Activated CD8-positive, alpha-beta memory T cell treated with anti-CD3 and anti-CD28 coated beads, Interleukin-2, amount 50 U/mL, for 48 hours (primary cell): ENCODE measurements around the gene THAP12.

ENCODE experiments used
- DNase-seq: peaks from one replicate; pipeline ENCODE4 v3.0.0-alpha.2; 2020

THAP12 gene

GRCh38 chr11:76376746-76377558 is 4.0 kb downstream of the THAP12 start:
- DNase-seq, result no peak

DNA sequence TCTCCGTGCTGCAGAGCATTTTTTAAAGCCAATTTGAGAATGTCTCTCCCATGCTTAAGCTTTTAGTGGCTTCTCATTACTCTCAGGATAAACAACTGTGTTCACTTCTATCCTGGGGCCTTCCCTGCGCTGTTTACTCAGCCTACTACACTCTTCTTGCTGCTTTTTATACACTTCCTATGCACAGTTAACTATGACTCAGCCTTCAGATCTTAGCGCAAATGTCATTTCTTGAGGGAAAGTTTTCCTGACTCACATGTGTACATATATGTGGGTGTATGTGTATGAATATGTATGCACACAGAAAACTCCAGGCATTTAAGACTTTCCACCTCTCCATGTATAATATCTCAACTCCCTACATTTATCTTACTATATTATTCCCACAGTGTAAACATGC is 9.8 kb downstream of the THAP12 start:
- DNase-seq, result no peak

- DNase-seq, result no peak
These were observed 11.5 kb downstream of the THAP12 start for GRCh38 chr11:76369406-76369805.

GRCh38 chr11:76368490-76368889 is 12.4 kb downstream of the THAP12 start:
- DNase-seq, result no peak

- no peak for DNase-seq
These were observed 15.8 kb downstream of the THAP12 start for GRCh38 chr11:76365038-76365679.

GRCh38 chr11:76362716-76363115 is 18.2 kb downstream of the THAP12 start:
- no peak for DNase-seq

GRCh38 chr11:76361776-76362175 is 19.2 kb downstream of the THAP12 start:
- DNase-seq, result no peak

DNA sequence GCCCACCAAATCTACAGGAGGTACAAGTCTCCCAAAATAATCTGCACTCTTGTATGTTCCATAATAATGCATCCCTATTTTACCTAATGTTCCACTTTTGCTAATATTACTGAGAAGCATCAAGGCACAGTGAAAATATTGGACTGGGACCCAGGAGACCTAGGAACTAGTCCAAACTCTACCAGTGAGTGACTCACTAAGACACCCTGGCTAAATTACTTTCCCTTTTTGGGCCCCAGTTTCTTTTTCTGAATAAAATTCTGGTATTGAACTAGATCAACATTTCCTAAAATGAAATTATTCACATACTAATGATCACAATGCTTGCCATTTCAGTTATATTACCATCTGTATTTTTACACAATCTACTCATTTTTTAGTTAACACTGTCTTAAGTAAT is 19.6 kb downstream of the THAP12 start:
- DNase-seq, result no peak

GRCh38 chr11:76355172-76355571 is 25.8 kb downstream of the THAP12 start:
- DNase-seq, result no peak

GRCh38 chr11:76348348-76348747 is 32.6 kb downstream of the THAP12 start:
- no peak for DNase-seq

DNA sequence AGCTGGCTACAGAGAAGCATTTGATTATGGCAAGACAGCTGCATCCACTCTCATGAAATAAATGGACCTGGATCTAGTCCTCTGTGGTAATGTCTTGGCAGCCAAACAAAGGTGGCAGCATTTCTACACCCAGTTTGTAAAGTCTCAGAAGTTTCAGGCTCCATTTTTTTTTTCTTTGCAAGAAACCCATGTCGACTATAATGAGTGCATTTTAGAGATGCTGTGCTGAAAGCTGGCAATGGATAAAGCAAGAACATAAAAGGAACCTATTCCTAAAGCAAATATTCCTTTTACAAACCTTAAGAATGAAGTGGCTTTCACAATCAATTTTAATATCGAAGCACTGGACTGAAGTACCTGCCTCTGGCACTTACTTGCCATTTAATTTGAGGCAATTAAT is 33.5 kb downstream of the THAP12 start:
- no peak for DNase-seq

DNA sequence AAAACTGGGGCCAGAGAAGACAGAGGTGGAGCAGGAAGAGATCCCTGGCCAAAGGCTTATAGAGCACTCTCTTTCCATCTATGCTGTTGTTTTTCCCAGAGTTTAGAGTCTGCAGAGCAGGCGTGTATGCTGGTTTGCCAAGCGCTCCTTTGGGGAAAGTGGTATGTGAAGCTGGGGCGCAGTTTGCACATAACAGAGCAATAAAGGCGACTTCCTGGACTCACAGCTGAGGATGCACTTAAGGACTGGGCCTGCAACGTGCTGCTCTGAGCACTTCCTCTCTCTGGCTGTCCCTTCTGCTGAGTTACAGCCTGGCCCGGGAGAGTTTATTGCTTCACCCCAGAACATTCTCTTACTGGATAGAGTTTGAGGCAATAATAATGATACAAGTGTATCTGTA is 41.7 kb downstream of the THAP12 start:
- DNase-seq, result no peak

DNA sequence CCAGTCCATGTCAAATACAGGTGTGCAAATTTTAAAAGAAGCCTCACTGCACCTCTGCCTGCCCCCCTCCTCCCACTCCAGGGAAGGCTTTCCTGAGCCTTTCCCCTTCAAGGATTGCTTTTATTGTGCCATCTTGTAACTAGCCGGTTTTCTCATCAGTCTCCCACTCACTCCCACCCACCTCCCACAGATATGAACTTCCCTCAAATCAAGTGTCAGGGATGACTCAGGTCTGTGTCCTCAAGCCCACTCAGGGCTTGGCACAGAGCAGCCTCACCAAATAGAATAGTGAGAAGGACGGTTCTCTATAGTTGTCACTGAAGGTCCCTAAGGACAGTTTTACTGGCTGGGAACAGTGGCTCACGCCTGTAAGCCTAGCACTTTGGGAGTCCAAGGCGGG is 43.0 kb downstream of the THAP12 start:
- no peak for DNase-seq

DNA sequence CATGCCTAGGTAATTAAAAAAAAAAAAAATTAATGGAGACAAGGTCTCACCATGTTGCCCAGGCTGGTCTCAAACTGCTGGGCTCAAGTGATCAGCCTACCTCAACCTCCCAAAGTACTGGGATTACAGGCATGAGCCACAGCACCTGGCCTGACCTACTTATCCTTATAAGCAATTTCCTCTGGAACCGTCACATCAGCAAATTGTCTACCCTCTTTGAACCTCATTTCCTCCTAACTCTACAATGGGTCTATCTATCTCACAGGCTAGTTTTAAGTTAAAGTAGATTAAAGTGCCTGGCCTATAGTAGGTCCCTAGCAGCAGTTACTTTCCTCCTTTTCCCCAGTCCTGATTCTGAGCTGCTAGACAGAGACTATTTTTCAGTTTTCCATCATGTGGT is 43.5 kb downstream of the THAP12 start:
- DNase-seq, result no peak

GRCh38 chr11:76336597-76336996 is 44.3 kb downstream of the THAP12 start:
- DNase-seq, result no peak

DNA sequence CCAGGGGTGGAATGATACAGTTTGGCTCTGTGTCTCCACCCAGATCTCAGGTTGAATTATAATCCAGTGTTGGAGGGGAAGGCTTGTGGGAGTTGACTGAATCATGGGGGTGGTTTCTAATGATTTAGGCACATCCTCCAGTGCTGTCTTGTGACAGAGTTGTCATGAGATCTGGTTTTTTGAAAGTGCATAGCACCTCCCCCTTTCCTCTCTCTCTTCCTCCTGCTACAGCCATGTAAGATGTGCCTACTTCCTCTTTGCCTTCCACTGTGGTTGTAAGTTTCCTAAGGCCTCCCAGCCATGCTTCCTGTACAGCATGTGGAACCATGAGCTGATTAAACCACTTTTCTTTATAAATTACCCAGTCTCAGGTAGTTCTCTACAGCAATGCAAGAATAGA is 45.1 kb downstream of the THAP12 start:
- no peak for DNase-seq

GRCh38 chr11:76334826-76335389 is 46.0 kb downstream of the THAP12 start:
- DNase-seq, result no peak

DNA sequence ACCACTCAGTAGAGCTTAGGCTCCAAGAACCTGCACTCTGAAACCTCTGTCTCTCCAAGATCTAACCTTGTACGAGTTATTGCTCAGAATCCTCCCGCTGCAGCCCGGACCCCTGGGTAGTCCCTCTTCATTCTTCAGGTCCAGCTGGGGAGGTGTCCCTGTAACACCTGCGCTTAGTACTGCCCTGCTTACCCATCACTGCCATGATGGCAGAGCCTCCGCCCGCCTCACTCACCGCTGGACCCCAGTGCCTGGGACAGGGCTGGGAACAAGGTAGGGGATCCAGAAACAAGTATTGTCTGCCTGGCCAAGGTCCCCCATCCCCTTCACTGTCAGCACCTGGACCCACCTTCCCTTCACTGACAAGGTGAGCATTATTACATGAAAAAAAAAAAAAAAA is 50.3 kb downstream of the THAP12 start:
- DNase-seq, result no peak

GRCh38 chr11:76329983-76330382 is 50.9 kb downstream of the THAP12 start:
- no peak for DNase-seq

DNA sequence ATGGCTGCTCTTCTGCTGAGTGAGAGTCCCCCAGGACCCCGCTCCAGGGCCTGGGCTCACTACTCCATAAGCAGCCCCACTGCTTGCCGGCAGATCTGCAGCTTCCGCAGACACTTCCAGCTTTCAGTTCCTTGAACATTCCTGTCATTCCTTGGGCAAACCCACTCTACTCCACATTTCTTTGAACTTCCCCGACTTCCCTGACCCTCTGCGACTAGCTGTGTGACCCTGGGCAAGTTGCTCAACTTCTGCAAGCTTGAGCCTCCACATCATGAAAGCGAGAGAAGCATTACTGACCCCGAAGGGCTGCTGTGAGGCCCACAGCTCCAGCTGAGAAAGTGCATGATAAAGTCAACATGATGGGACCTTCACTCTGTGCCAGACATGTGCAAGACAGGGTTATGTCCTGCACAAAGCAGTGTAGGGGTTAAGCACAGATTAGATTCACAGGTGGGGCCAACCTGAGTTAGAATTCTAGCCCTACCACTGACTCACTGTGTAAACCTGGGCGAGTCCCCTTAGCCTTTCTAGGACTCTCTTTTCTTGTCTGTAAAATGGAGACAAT is 51.8 kb downstream of the THAP12 start:
- DNase-seq, result no peak

- no peak for DNase-seq
These were observed 53.1 kb downstream of the THAP12 start for GRCh38 chr11:76327756-76328388.

- DNase-seq, result no peak
These were observed 53.7 kb downstream of the THAP12 start for GRCh38 chr11:76327202-76327601.

DNA sequence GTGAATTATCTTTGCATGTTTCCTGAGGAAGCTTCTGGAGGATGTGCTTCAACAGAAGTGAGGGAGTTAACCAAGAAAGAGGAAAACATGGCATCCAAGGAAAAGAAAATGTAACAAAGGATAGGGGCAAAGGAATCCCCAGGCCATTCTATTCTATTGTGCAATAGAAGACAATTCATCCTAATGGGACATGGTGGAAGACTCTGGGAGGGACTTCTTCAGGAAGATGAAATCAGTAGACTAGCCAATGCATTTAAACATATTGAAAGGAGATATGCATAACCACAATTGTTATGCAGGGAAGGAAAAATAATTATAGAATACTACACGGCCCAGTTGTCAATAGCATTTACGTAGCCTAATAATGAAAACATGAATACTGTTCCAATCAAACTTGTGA is 55.7 kb downstream of the THAP12 start:
- DNase-seq, result no peak

DNA sequence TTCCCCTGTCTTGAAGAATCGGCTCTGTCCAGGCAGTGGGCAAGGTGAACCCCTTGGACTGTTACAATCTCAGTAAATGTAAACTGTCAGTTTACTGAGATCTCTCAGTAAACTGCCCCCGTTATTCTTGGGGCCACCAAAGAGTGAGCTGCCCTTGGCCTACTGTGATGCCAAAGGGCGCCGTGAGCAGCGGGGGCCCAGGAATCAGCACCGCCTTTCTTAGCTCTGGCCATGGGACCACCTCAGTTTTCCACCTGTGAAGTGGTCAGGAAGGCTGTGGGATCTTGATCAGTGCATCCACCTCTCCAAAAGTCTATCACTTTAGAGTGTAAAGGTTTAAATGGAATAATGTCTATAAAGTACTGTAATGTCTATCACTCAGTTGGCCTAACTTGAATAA is 57.1 kb downstream of the THAP12 start:
- DNase-seq, result no peak
